WTC11 (cell line): ENCODE measurements around the gene ZSCAN5C. TPM values are rescaled to one million over a fixed set of nuclear protein-coding genes. Genes with fewer than 3 reads are reported as not detected.

ENCODE experiments used
- total RNA-seq: library from RNA; stranded (reverse); gene quantifications from 3 replicates; pipeline ENCODE4 v1.2.3, GENCODE V29; 2021

Gene ZSCAN5C
- total RNA-seq, 1 experiment from 2014 or later, result not detected

Other genes with a start within 250 kb of the ZSCAN5C start
- gene NLRP5, start 215.5 kb upstream of the ZSCAN5C start, total RNA-seq, result not detected in 3 replicates
- gene ZNF787, start 81.0 kb upstream of the ZSCAN5C start, total RNA-seq, result 60.8 to 62.9 TPM (median 62.0 TPM) in 3 replicates
- gene ZNF444, start 61.0 kb upstream of the ZSCAN5C start, total RNA-seq, result 84.0 to 87.9 TPM (median 87.7 TPM) in 3 replicates
- gene GALP, start 26.3 kb upstream of the ZSCAN5C start, total RNA-seq, result not detected in 3 replicates
- gene ZSCAN5B, start 4.5 kb upstream of the ZSCAN5C start, total RNA-seq, result not detected in 3 replicates
- gene EDDM13, start 70.5 kb downstream of the ZSCAN5C start, total RNA-seq, result not detected in 3 replicates
- 9.0 to 10.4 TPM (median 9.8 TPM) in 3 replicates for gene ZSCAN5A, start 112.6 kb downstream of the ZSCAN5C start, total RNA-seq
- 3.5 to 5.7 TPM (median 5.2 TPM) in 3 replicates for gene ZNF582, start 191.3 kb downstream of the ZSCAN5C start, total RNA-seq
- gene ZNF583, start 202.1 kb downstream of the ZSCAN5C start, total RNA-seq, result 1.1 to 2.3 TPM (median 1.6 TPM) in 3 replicates